ENCODE measurements around the gene TXNDC8. TPM values are rescaled to one million over a fixed set of nuclear protein-coding genes. Genes with fewer than 3 reads are reported as not detected.

Gene TXNDC8
- polyA plus RNA-seq, 1 donor from 2014 or later: not detected

GRCh38 chr9:110320651-110321445, 16.8 kb downstream of the TXNDC8 start:
- Histone ChIP-seq H3K79me2 (replicated peaks; ENCODE audit: insufficient read depth, low read length) (no peaks in the 10 kb centered on the region), H3K9me3 (ENCODE audit: low read length) (no peaks in the 10 kb centered on the region), H3K36me3 (ENCODE audit: insufficient read depth, low read length) (no peaks in the 10 kb centered on the region), H3F3A (ENCODE audit: insufficient read depth, low read length, poor library complexity, severe bottlenecking) (no peaks in the 10 kb centered on the region), H3K4me2 (ENCODE audit: low read length) (no peak overlapping the region), H3K27me3 (ENCODE audit: insufficient read depth, low read depth, low read length) (no peaks in the 10 kb centered on the region), H3K9ac (ENCODE audit: low read length) (no peak overlapping the region), H3K9me2 (ENCODE audit: insufficient read depth, low read length) (no peaks in the 10 kb centered on the region), H3K4me3 (ENCODE audit: low read length) (no peak overlapping the region), H3K27ac (ENCODE audit: low read length) (no peak overlapping the region), H2AFZ (ENCODE audit: low read depth, low read length) (no peak overlapping the region), H4K20me1 (ENCODE audit: insufficient read depth) (no peaks in the 10 kb centered on the region)
- no peak for TF ChIP-seq EP300 (conservative IDR thresholded peaks at IDR 0.05; ENCODE audit: poor library complexity, severe bottlenecking)

DNA sequence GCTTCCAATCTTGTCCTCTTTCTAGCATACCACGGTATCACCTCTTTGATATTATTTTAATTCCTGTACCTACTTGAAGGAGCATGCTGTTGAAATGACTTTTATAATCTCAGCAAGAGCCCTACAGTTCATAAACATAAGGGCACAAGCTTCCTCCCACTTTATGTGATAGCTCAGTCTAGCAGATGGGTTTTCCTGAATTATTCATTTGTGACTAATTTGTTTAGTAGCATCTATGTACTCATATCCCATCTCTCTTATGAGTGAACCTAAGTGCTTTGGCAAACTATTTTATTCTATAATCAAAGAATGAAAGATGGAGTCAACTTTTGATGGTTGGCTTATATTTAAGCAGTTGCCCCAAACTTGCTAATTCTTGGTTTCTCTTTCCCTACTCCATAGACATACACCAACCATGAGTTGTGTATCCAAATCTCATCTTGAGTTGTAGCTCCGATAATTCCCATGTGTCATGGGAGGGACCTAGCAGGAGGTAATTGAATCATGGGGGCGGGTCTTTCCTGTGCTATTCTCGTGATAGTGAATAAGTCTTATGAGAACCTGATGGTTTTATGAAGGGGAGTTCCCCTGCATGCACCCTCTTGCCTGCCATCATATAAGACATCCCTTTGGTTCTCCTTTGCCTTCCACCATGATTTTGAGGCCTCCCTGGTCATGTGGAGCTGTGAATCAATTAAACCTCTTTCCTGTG, 17.7 kb downstream of the TXNDC8 start:
- no peak overlapping the region for H2AFZ ChIP-seq (ENCODE audit: low read depth, low read length)
- no peak overlapping the region for H3K9ac ChIP-seq (ENCODE audit: low read length)
- H3F3A ChIP-seq (ENCODE audit: insufficient read depth, low read length, poor library complexity, severe bottlenecking): no peaks in the 10 kb centered on the region
- no peaks in the 10 kb centered on the region for H3K79me2 ChIP-seq (replicated peaks; ENCODE audit: insufficient read depth, low read length)
- TF ChIP-seq EZH2 (IDR thresholded peaks at IDR 0.05; ENCODE audit: borderline replicate concordance, insufficient read depth, low read length, poor library complexity, severe bottlenecking) (no peak), RAD21 (conservative IDR thresholded peaks at IDR 0.05) (no peak), SMC3 (conservative IDR thresholded peaks at IDR 0.05; ENCODE audit: poor library complexity) (no peak), EP300 (conservative IDR thresholded peaks at IDR 0.05; ENCODE audit: poor library complexity, severe bottlenecking) (no peak), REST (IDR thresholded peaks at IDR 0.05; ENCODE audit: borderline replicate concordance) (no peak), POLR2AphosphoS5 (IDR thresholded peaks at IDR 0.05) (no peak), MXI1 (conservative IDR thresholded peaks at IDR 0.05; ENCODE audit: poor library complexity, severe bottlenecking) (no peak), TAF1 (IDR thresholded peaks at IDR 0.05; ENCODE audit: low read depth) (no peak)
- TF ChIP-seq, protein P1, sequence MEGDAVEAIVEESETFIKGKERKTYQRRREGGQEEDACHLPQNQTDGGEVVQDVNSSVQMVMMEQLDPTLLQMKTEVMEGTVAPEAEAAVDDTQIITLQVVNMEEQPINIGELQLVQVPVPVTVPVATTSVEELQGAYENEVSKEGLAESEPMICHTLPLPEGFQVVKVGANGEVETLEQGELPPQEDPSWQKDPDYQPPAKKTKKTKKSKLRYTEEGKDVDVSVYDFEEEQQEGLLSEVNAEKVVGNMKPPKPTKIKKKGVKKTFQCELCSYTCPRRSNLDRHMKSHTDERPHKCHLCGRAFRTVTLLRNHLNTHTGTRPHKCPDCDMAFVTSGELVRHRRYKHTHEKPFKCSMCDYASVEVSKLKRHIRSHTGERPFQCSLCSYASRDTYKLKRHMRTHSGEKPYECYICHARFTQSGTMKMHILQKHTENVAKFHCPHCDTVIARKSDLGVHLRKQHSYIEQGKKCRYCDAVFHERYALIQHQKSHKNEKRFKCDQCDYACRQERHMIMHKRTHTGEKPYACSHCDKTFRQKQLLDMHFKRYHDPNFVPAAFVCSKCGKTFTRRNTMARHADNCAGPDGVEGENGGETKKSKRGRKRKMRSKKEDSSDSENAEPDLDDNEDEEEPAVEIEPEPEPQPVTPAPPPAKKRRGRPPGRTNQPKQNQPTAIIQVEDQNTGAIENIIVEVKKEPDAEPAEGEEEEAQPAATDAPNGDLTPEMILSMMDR (IDR thresholded peaks at IDR 0.05; ENCODE audit: poor library complexity, severe bottlenecking): no peak
- H3K27ac ChIP-seq (ENCODE audit: low read length): no peak overlapping the region
- no peak overlapping the region for H3K4me2 ChIP-seq (ENCODE audit: low read length)
- no peaks in the 10 kb centered on the region for H3K9me2 ChIP-seq (ENCODE audit: insufficient read depth, low read length)
- H3K36me3 ChIP-seq (ENCODE audit: insufficient read depth, low read length): no peaks in the 10 kb centered on the region
- no peak overlapping the region for H3K4me3 ChIP-seq (ENCODE audit: low read length)
- no peaks in the 10 kb centered on the region for H3K9me3 ChIP-seq (ENCODE audit: low read length)
- no peaks in the 10 kb centered on the region for H4K20me1 ChIP-seq (ENCODE audit: insufficient read depth)
- H3K27me3 ChIP-seq (ENCODE audit: insufficient read depth, low read depth, low read length): no peaks in the 10 kb centered on the region

Data from neural cell (in vitro differentiated cells).